Liver (tissue), 9 donors: ENCODE measurements around the gene PPT2. TPM values are rescaled to one million over a fixed set of nuclear protein-coding genes. Genes with fewer than 3 reads are reported as not detected.
A peak's percentile ranks its signal among the peaks of the same experiment; 100 is the strongest.

Experiments used
- DNase-seq: peaks from one replicate; pipeline ENCODE4 v3.0.0-alpha.2; 2017; ENCODE audit warnings: low spot score
- H3K27ac ChIP-seq, 2 donors: one replicate each; pipeline ENCODE4 v1.7.0; 2013; ENCODE audit warnings: inconsistent platforms in 2 of 2, low read length in 2 of 2, control low read depth in 1 of 2, low read depth in 1 of 2, mild to moderate bottlenecking in 1 of 2
- H3K27me3 ChIP-seq, 4 donors: one replicate each; pipeline versions ENCODE4 v1.6.1 to v1.7.0; 2013; ENCODE audit warnings: low read length in 3 of 4, inconsistent platforms in 1 of 4, mild to moderate bottlenecking in 1 of 4, moderate library complexity in 1 of 4; ENCODE audit not compliant: control insufficient read depth in 4 of 4, insufficient read depth in 4 of 4
- H3K36me3 ChIP-seq, 4 donors: one replicate each; pipeline versions ENCODE4 v1.6.1 to v1.7.0; 2013; ENCODE audit warnings: low read length in 3 of 4, mild to moderate bottlenecking in 3 of 4, low read depth in 1 of 4, moderate library complexity in 1 of 4; ENCODE audit not compliant: control insufficient read depth in 4 of 4, insufficient read depth in 3 of 4
- H3K4me1 ChIP-seq, 4 donors: one replicate each; pipeline versions ENCODE4 v1.6.1 to v1.7.0; 2013; ENCODE audit warnings: low read length in 3 of 4, mild to moderate bottlenecking in 3 of 4, moderate library complexity in 1 of 4; ENCODE audit not compliant: control insufficient read depth in 4 of 4, insufficient read depth in 4 of 4
- H3K4me3 ChIP-seq, 3 donors: one replicate each; pipeline versions ENCODE4 v1.6.1 to v1.7.0; 2013; ENCODE audit warnings: low read length in 3 of 3, control low read depth in 1 of 3, low read depth in 1 of 3, mild to moderate bottlenecking in 1 of 3
- H3K9ac ChIP-seq, 2 donors: one replicate each; pipeline ENCODE4 v1.7.0; 2013; ENCODE audit warnings: low read length in 2 of 2, mild to moderate bottlenecking in 2 of 2, moderate library complexity in 2 of 2, control low read depth in 1 of 2, low read depth in 1 of 2
- H3K9me3 ChIP-seq, 4 donors: one replicate each; pipeline versions ENCODE4 v1.6.1 to v1.7.0; 2013; ENCODE audit warnings: low read length in 3 of 4; ENCODE audit not compliant: control insufficient read depth in 4 of 4
- ATF3 ChIP-seq: IDR thresholded peaks from 2 replicates; pipeline ENCODE4 v1.6.1; 2016; ENCODE audit warnings: antibody characterized with exemption
- CTCF ChIP-seq: fragments of 150-350 bp; IDR thresholded peaks from 2 replicates; pipeline ENCODE4 v1.5.1; 2017; ENCODE audit warnings: improper control_type of control experiment, low read depth, low read length; ENCODE audit not compliant: missing input control
- EGR1 ChIP-seq, 2 donors: IDR thresholded peaks; 2 replicates each; pipeline ENCODE4 v1.6.1; 2016 to 2018; ENCODE audit warnings: antibody characterized with exemption in 2 of 2, low read depth in 2 of 2
- FOXA1 ChIP-seq: IDR thresholded peaks from 2 replicates; pipeline ENCODE4 v1.6.1; 2016; ENCODE audit warnings: antibody characterized with exemption
- FOXA2 ChIP-seq: IDR thresholded peaks from 2 replicates; pipeline ENCODE4 v1.6.1; 2016; ENCODE audit warnings: antibody characterized with exemption
- GABPA ChIP-seq, 2 donors: IDR thresholded peaks in 1 of 2; conservative IDR thresholded peaks in 1 of 2; 2 replicates each; pipeline ENCODE4 v1.6.1; 2016; ENCODE audit warnings: antibody characterized with exemption in 2 of 2, mild to moderate bottlenecking in 1 of 2, moderate library complexity in 1 of 2
- HNF4G ChIP-seq: IDR thresholded peaks from 2 replicates; pipeline ENCODE4 v1.6.1; 2016; ENCODE audit warnings: antibody characterized with exemption
- JUND ChIP-seq, 2 donors: IDR thresholded peaks; 2 replicates each; pipeline ENCODE4 v1.6.1; 2016; ENCODE audit warnings: antibody characterized with exemption in 2 of 2
- MAX ChIP-seq: IDR thresholded peaks from 2 replicates; pipeline ENCODE4 v1.6.1; 2016; ENCODE audit warnings: antibody characterized with exemption
- NR2F2 ChIP-seq: IDR thresholded peaks from 2 replicates; pipeline ENCODE4 v1.6.1; 2016; ENCODE audit warnings: antibody characterized with exemption
- RAD21 ChIP-seq, 2 donors: IDR thresholded peaks; 2 replicates each; pipeline ENCODE4 v1.6.1; 2016; ENCODE audit warnings: antibody characterized with exemption in 2 of 2, mild to moderate bottlenecking in 2 of 2
- RXRA ChIP-seq, 2 donors: IDR thresholded peaks; 2 replicates each; pipeline ENCODE4 v1.6.1; 2017 to 2018; ENCODE audit warnings: antibody characterized with exemption in 2 of 2, mild to moderate bottlenecking in 1 of 2
- SP1 ChIP-seq: IDR thresholded peaks from 2 replicates; pipeline ENCODE4 v1.6.1; 2018; ENCODE audit warnings: antibody characterized with exemption, mild to moderate bottlenecking
- TAF1 ChIP-seq: conservative IDR thresholded peaks from 2 replicates; pipeline ENCODE4 v1.6.1; 2016; ENCODE audit warnings: antibody characterized with exemption, mild to moderate bottlenecking
- YY1 ChIP-seq: IDR thresholded peaks from 2 replicates; pipeline ENCODE4 v1.6.1; 2016; ENCODE audit warnings: antibody characterized with exemption, mild to moderate bottlenecking
- WGBS: extraction: QIAGEN DNeasy Blood & Tissue Kit; methylation state at CpG from one replicate; pipeline ENCODE4 v1.1.7; 2013; 5-methylcytosine and 5-hydroxymethylcytosine counted together
- polyA plus RNA-seq, 2 donors: library from polyadenylated mRNA; stranded (reverse) in 1 of 2; unstranded in 1 of 2; fragments of 200-250 nt in 1 of 2; fragments of >200 nt in 1 of 2; fragmentation: Nextera tagmentation in 1 of 2; extraction: Ambion mirVana in 1 of 2; gene quantifications; one replicate each; pipeline versions ENCODE4 v1.2.1 to v1.2.3, GENCODE V29; 2013 to 2015
- total RNA-seq, 2 donors: library from RNA; depleted of rRNA; stranded (reverse); fragments of >200 nt; gene quantifications; one replicate each; pipeline ENCODE4 v1.2.3, GENCODE V29; 2014
- donor health status: healthy.
- donor health status: healthy.
- donor health status: healthy.
- donor health status: healthy.
- donor health status: healthy.

The PPT2 gene
- total and polyA plus RNA-seq, 4 donors, result 7.6 to 47.4 (median 15.1) TPM

- H3K9me3 ChIP-seq, result no peaks in the 10 kb centered on the region
- H3K27ac ChIP-seq, result peak overlapping the region; percentile 37 to 62
- H3K36me3 ChIP-seq, result no peaks in the 10 kb centered on the region
- H3K27me3 ChIP-seq, result peaks cover 0 to 2% (median 0%) of the 10 kb centered on the region in 4 donors
- no peak overlapping the region for H3K4me3 ChIP-seq
- H3K9ac ChIP-seq, result no peak overlapping the region
- DNase-seq, result peak; percentile 63
- 8% methylated on average over 15 of the region's 15 CpGs for WGBS
- peaks cover 3 to 9% (median 5%) of the 10 kb centered on the region in 4 donors for H3K4me1 ChIP-seq
- TF ChIP-seq HNF4G, result no peak
- no peak for TF ChIP-seq YY1
- TF ChIP-seq RAD21 (IDR thresholded peaks at IDR 0.05), result no peak
- TF ChIP-seq FOXA1, result no peak
- TF ChIP-seq NR2F2, result no peak
- no peak for TF ChIP-seq TAF1
- TF ChIP-seq ATF3, result no peak
- no peak for TF ChIP-seq MAX
- TF ChIP-seq EGR1 (IDR thresholded peaks at IDR 0.05; ENCODE audit: low read depth in 2 of 2), result no peak
- TF ChIP-seq RXRA (IDR thresholded peaks at IDR 0.05), result no peak
These were observed 45.8 kb upstream of the PPT2 start for GRCh38 chr6:32108094-32108627.

- WGBS, result 45% methylated on average over 6 of the region's 6 CpGs
- Histone ChIP-seq H3K4me1 (peaks cover 3 to 10% (median 6%) of the 10 kb centered on the region in 4 donors), H3K27ac (peak overlapping the region; percentile 37 to 62), H3K9me3 (no peaks in the 10 kb centered on the region), H3K36me3 (no peaks in the 10 kb centered on the region), H3K9ac (no peak overlapping the region), H3K27me3 (peaks cover 0 to 2% (median 0%) of the 10 kb centered on the region in 4 donors), H3K4me3 (peak overlapping the region in 1 of 3 donors; percentile 12)
- DNase-seq, result no peak
- TF ChIP-seq EGR1 (IDR thresholded peaks at IDR 0.05; ENCODE audit: low read depth in 2 of 2) (no peak), SP1 (no peak), NR2F2 (no peak), YY1 (no peak), FOXA2 (no peak)
These were observed 45.2 kb upstream of the PPT2 start for GRCh38 chr6:32108727-32109113.

- H3K27me3 ChIP-seq, result peaks cover 0 to 2% (median 0%) of the 10 kb centered on the region in 4 donors
- 15% methylated on average over 12 of the region's 12 CpGs for WGBS
- DNase-seq, result no peak
- TF ChIP-seq EGR1 (IDR thresholded peaks at IDR 0.05; ENCODE audit: low read depth in 2 of 2) (no peak), RXRA (IDR thresholded peaks at IDR 0.05) (no peak), TAF1 (no peak), FOXA2 (no peak), FOXA1 (no peak), ATF3 (no peak), MAX (no peak), RAD21 (IDR thresholded peaks at IDR 0.05) (no peak), NR2F2 (no peak), GABPA (IDR thresholded peaks at IDR 0.05 in 1 of 2, conservative IDR thresholded peaks at IDR 0.05 in 1 of 2) (no peak), JUND (IDR thresholded peaks at IDR 0.05) (no peak), CTCF (no peak)
- H3K27ac ChIP-seq, result peak within 1 kb of the TSS; percentile 37 to 62
- H3K9ac ChIP-seq, result no peak within 1 kb of the TSS
- peaks cover 3 to 13% (median 8%) of the 10 kb centered on the region in 4 donors for H3K4me1 ChIP-seq
- no peaks in the 10 kb centered on the region for H3K36me3 ChIP-seq
- H3K9me3 ChIP-seq, result no peaks in the 10 kb centered on the region
- H3K4me3 ChIP-seq, result peak within 1 kb of the TSS in 1 of 3 donors; percentile 12
These were observed 44.7 kb upstream of the PPT2 start, which contains the start of gene TNXB for GRCh38 chr6:32109114-32109764. TNXB (minus strand) TSS chr6:32109338; CDS start chr6:32098198, 11,140 bp downstream.
